Liver (tissue), 9 donors: Measurements from ENCODE around the gene MALT1. TPM values are rescaled to one million over a fixed set of nuclear protein-coding genes. Genes with fewer than 3 reads are reported as not detected.

Source experiments
- DNase-seq: peaks from one replicate; pipeline ENCODE4 v3.0.0-alpha.2; 2017; ENCODE audit warnings: low spot score
- H3K27ac ChIP-seq, 2 donors: one replicate each; pipeline ENCODE4 v1.7.0; 2013; ENCODE audit warnings: inconsistent platforms in 2 of 2, low read length in 2 of 2, control low read depth in 1 of 2, low read depth in 1 of 2, mild to moderate bottlenecking in 1 of 2
- H3K27me3 ChIP-seq, 4 donors: one replicate each; pipeline versions ENCODE4 v1.6.1 to v1.7.0; 2013; ENCODE audit warnings: low read length in 3 of 4, inconsistent platforms in 1 of 4, mild to moderate bottlenecking in 1 of 4, moderate library complexity in 1 of 4; ENCODE audit not compliant: control insufficient read depth in 4 of 4, insufficient read depth in 4 of 4
- H3K36me3 ChIP-seq, 4 donors: one replicate each; pipeline versions ENCODE4 v1.6.1 to v1.7.0; 2013; ENCODE audit warnings: low read length in 3 of 4, mild to moderate bottlenecking in 3 of 4, low read depth in 1 of 4, moderate library complexity in 1 of 4; ENCODE audit not compliant: control insufficient read depth in 4 of 4, insufficient read depth in 3 of 4
- H3K4me1 ChIP-seq, 4 donors: one replicate each; pipeline versions ENCODE4 v1.6.1 to v1.7.0; 2013; ENCODE audit warnings: low read length in 3 of 4, mild to moderate bottlenecking in 3 of 4, moderate library complexity in 1 of 4; ENCODE audit not compliant: control insufficient read depth in 4 of 4, insufficient read depth in 4 of 4
- H3K4me3 ChIP-seq, 3 donors: one replicate each; pipeline versions ENCODE4 v1.6.1 to v1.7.0; 2013; ENCODE audit warnings: low read length in 3 of 3, control low read depth in 1 of 3, low read depth in 1 of 3, mild to moderate bottlenecking in 1 of 3
- H3K9ac ChIP-seq, 2 donors: one replicate each; pipeline ENCODE4 v1.7.0; 2013; ENCODE audit warnings: low read length in 2 of 2, mild to moderate bottlenecking in 2 of 2, moderate library complexity in 2 of 2, control low read depth in 1 of 2, low read depth in 1 of 2
- H3K9me3 ChIP-seq, 4 donors: one replicate each; pipeline versions ENCODE4 v1.6.1 to v1.7.0; 2013; ENCODE audit warnings: low read length in 3 of 4; ENCODE audit not compliant: control insufficient read depth in 4 of 4
- EGR1 ChIP-seq, 2 donors: IDR thresholded peaks; 2 replicates each; pipeline ENCODE4 v1.6.1; 2016 to 2018; ENCODE audit warnings: antibody characterized with exemption in 2 of 2, low read depth in 2 of 2
- FOXA1 ChIP-seq: IDR thresholded peaks from 2 replicates; pipeline ENCODE4 v1.6.1; 2016; ENCODE audit warnings: antibody characterized with exemption
- FOXA2 ChIP-seq: IDR thresholded peaks from 2 replicates; pipeline ENCODE4 v1.6.1; 2016; ENCODE audit warnings: antibody characterized with exemption
- GABPA ChIP-seq, 2 donors: IDR thresholded peaks in 1 of 2; conservative IDR thresholded peaks in 1 of 2; 2 replicates each; pipeline ENCODE4 v1.6.1; 2016; ENCODE audit warnings: antibody characterized with exemption in 2 of 2, mild to moderate bottlenecking in 1 of 2, moderate library complexity in 1 of 2
- HNF4A ChIP-seq, 2 donors: conservative IDR thresholded peaks; 2 replicates each; pipeline ENCODE4 v1.6.1; 2016; ENCODE audit warnings: antibody characterized with exemption in 2 of 2, mild to moderate bottlenecking in 2 of 2
- HNF4G ChIP-seq: IDR thresholded peaks from 2 replicates; pipeline ENCODE4 v1.6.1; 2016; ENCODE audit warnings: antibody characterized with exemption
- JUND ChIP-seq, 2 donors: IDR thresholded peaks; 2 replicates each; pipeline ENCODE4 v1.6.1; 2016; ENCODE audit warnings: antibody characterized with exemption in 2 of 2
- NR2F2 ChIP-seq: IDR thresholded peaks from 2 replicates; pipeline ENCODE4 v1.6.1; 2016; ENCODE audit warnings: antibody characterized with exemption
- RAD21 ChIP-seq, 2 donors: IDR thresholded peaks; 2 replicates each; pipeline ENCODE4 v1.6.1; 2016; ENCODE audit warnings: antibody characterized with exemption in 2 of 2, mild to moderate bottlenecking in 2 of 2
- RXRA ChIP-seq, 2 donors: IDR thresholded peaks; 2 replicates each; pipeline ENCODE4 v1.6.1; 2017 to 2018; ENCODE audit warnings: antibody characterized with exemption in 2 of 2, mild to moderate bottlenecking in 1 of 2
- SP1 ChIP-seq: IDR thresholded peaks from 2 replicates; pipeline ENCODE4 v1.6.1; 2018; ENCODE audit warnings: antibody characterized with exemption, mild to moderate bottlenecking
- TAF1 ChIP-seq: conservative IDR thresholded peaks from 2 replicates; pipeline ENCODE4 v1.6.1; 2016; ENCODE audit warnings: antibody characterized with exemption, mild to moderate bottlenecking
- YY1 ChIP-seq: IDR thresholded peaks from 2 replicates; pipeline ENCODE4 v1.6.1; 2016; ENCODE audit warnings: antibody characterized with exemption, mild to moderate bottlenecking
- WGBS: extraction: QIAGEN DNeasy Blood & Tissue Kit; methylation state at CpG from one replicate; pipeline ENCODE4 v1.1.7; 2013; 5-methylcytosine and 5-hydroxymethylcytosine counted together
- polyA plus RNA-seq, 2 donors: library from polyadenylated mRNA; stranded (reverse) in 1 of 2; unstranded in 1 of 2; fragments of 200-250 nt in 1 of 2; fragments of >200 nt in 1 of 2; fragmentation: Nextera tagmentation in 1 of 2; extraction: Ambion mirVana in 1 of 2; gene quantifications; one replicate each; pipeline versions ENCODE4 v1.2.1 to v1.2.3, GENCODE V29; 2013 to 2015
- total RNA-seq, 2 donors: library from RNA; depleted of rRNA; stranded (reverse); fragments of >200 nt; gene quantifications; one replicate each; pipeline ENCODE4 v1.2.3, GENCODE V29; 2014
- TF ChIP-seq, protein P1 (sequence below): IDR thresholded peaks from 2 replicates; pipeline ENCODE4 v1.6.1; 2016; ENCODE audit warnings: antibody characterized with exemption
- TF ChIP-seq, protein P2 (sequence below): IDR thresholded peaks from 2 replicates; pipeline ENCODE4 v1.6.1; 2016; ENCODE audit warnings: antibody characterized with exemption, mild to moderate bottlenecking
- TF ChIP-seq, protein P3 (sequence below): fragments of 150-350 bp; IDR thresholded peaks from 2 replicates; pipeline ENCODE4 v1.5.1; 2017; ENCODE audit warnings: improper control_type of control experiment, low read depth, low read length; ENCODE audit not compliant: missing input control
- TF ChIP-seq, protein P4 (sequence below): IDR thresholded peaks from 2 replicates; pipeline ENCODE4 v1.6.1; 2016; ENCODE audit warnings: antibody characterized with exemption
- TF ChIP-seq, protein P5 (sequence below): IDR thresholded peaks from 2 replicates; pipeline ENCODE4 v1.6.1; 2016; ENCODE audit warnings: antibody characterized with exemption
- donor health status: healthy.
- donor health status: healthy.
- donor health status: healthy.
- donor health status: healthy.
- donor health status: healthy.

The MALT1 gene
- total and polyA plus RNA-seq, 4 donors: 3.1 to 27.3 (median 6.4) TPM

DNA sequence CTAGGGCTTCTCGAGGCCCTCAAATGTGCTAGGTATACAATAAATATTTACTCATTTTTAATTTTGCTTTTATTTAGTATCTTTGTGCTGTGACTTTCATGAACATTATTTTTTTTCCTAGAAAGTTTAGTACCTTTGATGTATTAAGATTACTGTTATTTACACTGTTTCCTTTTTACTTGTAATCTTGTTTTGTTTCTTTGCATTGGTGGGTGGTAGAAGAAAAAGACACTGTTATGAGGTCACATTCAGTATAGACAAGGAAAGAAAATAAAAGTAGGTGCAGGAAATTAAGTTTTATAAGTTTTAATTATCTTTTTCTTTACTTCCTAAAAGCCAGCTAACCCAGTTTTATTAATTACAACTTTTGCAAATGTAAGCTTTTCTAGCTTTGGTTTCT lies 23.0 kb downstream of the MALT1 start:
- WGBS: 81% methylated on average over 1 of the region's 1 CpG
- no peak for DNase-seq
- Histone ChIP-seq H3K9ac (no peak overlapping the region), H3K4me1 (peaks cover 0 to 11% (median 5%) of the 10 kb centered on the region in 4 donors), H3K9me3 (no peaks in the 10 kb centered on the region), H3K36me3 (peaks cover 3 to 12% (median 10%) of the 10 kb centered on the region in 4 donors), H3K27ac (no peak overlapping the region), H3K4me3 (no peak overlapping the region), H3K27me3 (no peaks in the 10 kb centered on the region)
- TF ChIP-seq YY1 (no peak), TAF1 (no peak), FOXA2 (no peak), GABPA (IDR thresholded peaks at IDR 0.05 in 1 of 2, conservative IDR thresholded peaks at IDR 0.05 in 1 of 2) (no peak), RXRA (IDR thresholded peaks at IDR 0.05) (no peak), RAD21 (IDR thresholded peaks at IDR 0.05) (no peak), FOXA1 (no peak), JUND (IDR thresholded peaks at IDR 0.05) (no peak), HNF4G (no peak), NR2F2 (no peak), EGR1 (IDR thresholded peaks at IDR 0.05; ENCODE audit: low read depth in 2 of 2) (no peak), HNF4A (conservative IDR thresholded peaks at IDR 0.05) (no peak), SP1 (no peak)
- TF ChIP-seq, protein P1, sequence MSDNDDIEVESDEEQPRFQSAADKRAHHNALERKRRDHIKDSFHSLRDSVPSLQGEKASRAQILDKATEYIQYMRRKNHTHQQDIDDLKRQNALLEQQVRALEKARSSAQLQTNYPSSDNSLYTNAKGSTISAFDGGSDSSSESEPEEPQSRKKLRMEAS: no peak
- TF ChIP-seq, protein P2, sequence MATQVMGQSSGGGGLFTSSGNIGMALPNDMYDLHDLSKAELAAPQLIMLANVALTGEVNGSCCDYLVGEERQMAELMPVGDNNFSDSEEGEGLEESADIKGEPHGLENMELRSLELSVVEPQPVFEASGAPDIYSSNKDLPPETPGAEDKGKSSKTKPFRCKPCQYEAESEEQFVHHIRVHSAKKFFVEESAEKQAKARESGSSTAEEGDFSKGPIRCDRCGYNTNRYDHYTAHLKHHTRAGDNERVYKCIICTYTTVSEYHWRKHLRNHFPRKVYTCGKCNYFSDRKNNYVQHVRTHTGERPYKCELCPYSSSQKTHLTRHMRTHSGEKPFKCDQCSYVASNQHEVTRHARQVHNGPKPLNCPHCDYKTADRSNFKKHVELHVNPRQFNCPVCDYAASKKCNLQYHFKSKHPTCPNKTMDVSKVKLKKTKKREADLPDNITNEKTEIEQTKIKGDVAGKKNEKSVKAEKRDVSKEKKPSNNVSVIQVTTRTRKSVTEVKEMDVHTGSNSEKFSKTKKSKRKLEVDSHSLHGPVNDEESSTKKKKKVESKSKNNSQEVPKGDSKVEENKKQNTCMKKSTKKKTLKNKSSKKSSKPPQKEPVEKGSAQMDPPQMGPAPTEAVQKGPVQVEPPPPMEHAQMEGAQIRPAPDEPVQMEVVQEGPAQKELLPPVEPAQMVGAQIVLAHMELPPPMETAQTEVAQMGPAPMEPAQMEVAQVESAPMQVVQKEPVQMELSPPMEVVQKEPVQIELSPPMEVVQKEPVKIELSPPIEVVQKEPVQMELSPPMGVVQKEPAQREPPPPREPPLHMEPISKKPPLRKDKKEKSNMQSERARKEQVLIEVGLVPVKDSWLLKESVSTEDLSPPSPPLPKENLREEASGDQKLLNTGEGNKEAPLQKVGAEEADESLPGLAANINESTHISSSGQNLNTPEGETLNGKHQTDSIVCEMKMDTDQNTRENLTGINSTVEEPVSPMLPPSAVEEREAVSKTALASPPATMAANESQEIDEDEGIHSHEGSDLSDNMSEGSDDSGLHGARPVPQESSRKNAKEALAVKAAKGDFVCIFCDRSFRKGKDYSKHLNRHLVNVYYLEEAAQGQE: no peak
- TF ChIP-seq, protein P3, sequence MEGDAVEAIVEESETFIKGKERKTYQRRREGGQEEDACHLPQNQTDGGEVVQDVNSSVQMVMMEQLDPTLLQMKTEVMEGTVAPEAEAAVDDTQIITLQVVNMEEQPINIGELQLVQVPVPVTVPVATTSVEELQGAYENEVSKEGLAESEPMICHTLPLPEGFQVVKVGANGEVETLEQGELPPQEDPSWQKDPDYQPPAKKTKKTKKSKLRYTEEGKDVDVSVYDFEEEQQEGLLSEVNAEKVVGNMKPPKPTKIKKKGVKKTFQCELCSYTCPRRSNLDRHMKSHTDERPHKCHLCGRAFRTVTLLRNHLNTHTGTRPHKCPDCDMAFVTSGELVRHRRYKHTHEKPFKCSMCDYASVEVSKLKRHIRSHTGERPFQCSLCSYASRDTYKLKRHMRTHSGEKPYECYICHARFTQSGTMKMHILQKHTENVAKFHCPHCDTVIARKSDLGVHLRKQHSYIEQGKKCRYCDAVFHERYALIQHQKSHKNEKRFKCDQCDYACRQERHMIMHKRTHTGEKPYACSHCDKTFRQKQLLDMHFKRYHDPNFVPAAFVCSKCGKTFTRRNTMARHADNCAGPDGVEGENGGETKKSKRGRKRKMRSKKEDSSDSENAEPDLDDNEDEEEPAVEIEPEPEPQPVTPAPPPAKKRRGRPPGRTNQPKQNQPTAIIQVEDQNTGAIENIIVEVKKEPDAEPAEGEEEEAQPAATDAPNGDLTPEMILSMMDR: no peak
- TF ChIP-seq, protein P4, sequence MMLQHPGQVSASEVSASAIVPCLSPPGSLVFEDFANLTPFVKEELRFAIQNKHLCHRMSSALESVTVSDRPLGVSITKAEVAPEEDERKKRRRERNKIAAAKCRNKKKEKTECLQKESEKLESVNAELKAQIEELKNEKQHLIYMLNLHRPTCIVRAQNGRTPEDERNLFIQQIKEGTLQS: no peak
- TF ChIP-seq, protein P5, sequence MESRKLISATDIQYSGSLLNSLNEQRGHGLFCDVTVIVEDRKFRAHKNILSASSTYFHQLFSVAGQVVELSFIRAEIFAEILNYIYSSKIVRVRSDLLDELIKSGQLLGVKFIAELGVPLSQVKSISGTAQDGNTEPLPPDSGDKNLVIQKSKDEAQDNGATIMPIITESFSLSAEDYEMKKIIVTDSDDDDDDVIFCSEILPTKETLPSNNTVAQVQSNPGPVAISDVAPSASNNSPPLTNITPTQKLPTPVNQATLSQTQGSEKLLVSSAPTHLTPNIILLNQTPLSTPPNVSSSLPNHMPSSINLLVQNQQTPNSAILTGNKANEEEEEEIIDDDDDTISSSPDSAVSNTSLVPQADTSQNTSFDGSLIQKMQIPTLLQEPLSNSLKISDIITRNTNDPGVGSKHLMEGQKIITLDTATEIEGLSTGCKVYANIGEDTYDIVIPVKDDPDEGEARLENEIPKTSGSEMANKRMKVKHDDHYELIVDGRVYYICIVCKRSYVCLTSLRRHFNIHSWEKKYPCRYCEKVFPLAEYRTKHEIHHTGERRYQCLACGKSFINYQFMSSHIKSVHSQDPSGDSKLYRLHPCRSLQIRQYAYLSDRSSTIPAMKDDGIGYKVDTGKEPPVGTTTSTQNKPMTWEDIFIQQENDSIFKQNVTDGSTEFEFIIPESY: no peak
